ENCODE results near the gene RIMOC1.

- TF ChIP-seq, protein P1, sequence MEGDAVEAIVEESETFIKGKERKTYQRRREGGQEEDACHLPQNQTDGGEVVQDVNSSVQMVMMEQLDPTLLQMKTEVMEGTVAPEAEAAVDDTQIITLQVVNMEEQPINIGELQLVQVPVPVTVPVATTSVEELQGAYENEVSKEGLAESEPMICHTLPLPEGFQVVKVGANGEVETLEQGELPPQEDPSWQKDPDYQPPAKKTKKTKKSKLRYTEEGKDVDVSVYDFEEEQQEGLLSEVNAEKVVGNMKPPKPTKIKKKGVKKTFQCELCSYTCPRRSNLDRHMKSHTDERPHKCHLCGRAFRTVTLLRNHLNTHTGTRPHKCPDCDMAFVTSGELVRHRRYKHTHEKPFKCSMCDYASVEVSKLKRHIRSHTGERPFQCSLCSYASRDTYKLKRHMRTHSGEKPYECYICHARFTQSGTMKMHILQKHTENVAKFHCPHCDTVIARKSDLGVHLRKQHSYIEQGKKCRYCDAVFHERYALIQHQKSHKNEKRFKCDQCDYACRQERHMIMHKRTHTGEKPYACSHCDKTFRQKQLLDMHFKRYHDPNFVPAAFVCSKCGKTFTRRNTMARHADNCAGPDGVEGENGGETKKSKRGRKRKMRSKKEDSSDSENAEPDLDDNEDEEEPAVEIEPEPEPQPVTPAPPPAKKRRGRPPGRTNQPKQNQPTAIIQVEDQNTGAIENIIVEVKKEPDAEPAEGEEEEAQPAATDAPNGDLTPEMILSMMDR (IDR thresholded peaks at IDR 0.05; ENCODE audit: insufficient read depth, low read length): no peak
- no peak for TF ChIP-seq GABPA (IDR thresholded peaks at IDR 0.05; ENCODE audit: low read depth)
- no peak for TF ChIP-seq POLR2AphosphoS5 (IDR thresholded peaks at IDR 0.05; ENCODE audit: low read depth)
- no peak for TF ChIP-seq REST (IDR thresholded peaks at IDR 0.05; ENCODE audit: insufficient replicate concordance, low read depth)
Observed at GRCh38 chr5:41892031-41892430, 12.1 kb upstream of the RIMOC1 start.
